Neural cell (in vitro differentiated cells): ENCODE data around the gene NOTCH2. TPM values are rescaled to one million over a fixed set of nuclear protein-coding genes. Genes with fewer than 3 reads are reported as not detected.

Experiments
- H2AFZ ChIP-seq: fragments of 200-600, 300-800 bp; sonication (generic), shearing (Covaris generic); 2 replicates; pipeline ENCODE4 v1.6.0; 2014; ENCODE audit warnings: low read depth, mild to moderate bottlenecking, antibody characterized with exemption, low read length, moderate library complexity
- H3F3A ChIP-seq: fragments of 200-600 bp; shearing (Covaris generic); 2 replicates; pipeline ENCODE4 v1.6.1; 2016; ENCODE audit warnings: mild to moderate bottlenecking, moderate library complexity, mixed read lengths, antibody characterized with exemption, low read length; ENCODE audit not compliant: insufficient read depth, poor library complexity, severe bottlenecking
- H3K27ac ChIP-seq: fragments of 200-600, 300-800 bp; sonication (generic), shearing (Covaris generic); 2 replicates; pipeline ENCODE4 v1.5.1; 2014; ENCODE audit warnings: mild to moderate bottlenecking, low read length, moderate library complexity
- H3K27me3 ChIP-seq: fragments of 300-800, 200-600 bp; sonication (generic), shearing (Covaris generic); 2 replicates; pipeline ENCODE4 v1.6.0; 2014; ENCODE audit warnings: mild to moderate bottlenecking, low read depth, low read length, moderate library complexity; ENCODE audit not compliant: insufficient read depth
- H3K36me3 ChIP-seq: fragments of 300-800, 200-600 bp; sonication (generic), shearing (Covaris generic); 2 replicates; pipeline ENCODE4 v1.5.1; 2014; ENCODE audit warnings: mild to moderate bottlenecking, antibody characterized with exemption, low read length, moderate library complexity; ENCODE audit not compliant: insufficient read depth
- H3K4me2 ChIP-seq: fragments of 300-800, 200-600 bp; sonication (generic), shearing (Covaris generic); 2 replicates; pipeline ENCODE4 v1.6.0; 2014; ENCODE audit warnings: mild to moderate bottlenecking, low read length
- H3K4me3 ChIP-seq: fragments of 300-800, 200-600 bp; sonication (generic), shearing (Covaris generic); 2 replicates; pipeline ENCODE4 v1.5.1; 2014; ENCODE audit warnings: mild to moderate bottlenecking, low read length, moderate library complexity
- H3K79me2 ChIP-seq: fragments of 200-600 bp; shearing (Covaris generic); replicated peaks from 2 replicates; pipeline ENCODE4 v1.6.0; 2014; ENCODE audit warnings: mild to moderate bottlenecking, low read length, moderate library complexity; ENCODE audit not compliant: insufficient read depth
- H3K9ac ChIP-seq: fragments of 300-800, 200-600 bp; sonication (generic), shearing (Covaris generic); 2 replicates; pipeline ENCODE4 v1.6.1; 2016; ENCODE audit warnings: mild to moderate bottlenecking, low read length, mixed read lengths
- H3K9me2 ChIP-seq: fragments of 200-600 bp; shearing (Covaris generic); 2 replicates; pipeline ENCODE4 v1.6.1; 2016; ENCODE audit warnings: mild to moderate bottlenecking, low read length, mixed read lengths; ENCODE audit not compliant: insufficient read depth
- H3K9me3 ChIP-seq: fragments of 200-600, 300-800 bp; sonication (generic), shearing (Covaris generic); 2 replicates; pipeline ENCODE4 v1.6.1; 2016; ENCODE audit warnings: mild to moderate bottlenecking, mixed run types, low read length, moderate library complexity, mixed read lengths
- H4K20me1 ChIP-seq: fragments of 200-600 bp; shearing (Covaris generic); 2 replicates; pipeline ENCODE4 v1.6.1; 2016; ENCODE audit warnings: mild to moderate bottlenecking, mixed run types; ENCODE audit not compliant: insufficient read depth
- CTCF ChIP-seq: fragments of 450-650 bp; IDR thresholded peaks from 2 replicates; pipeline ENCODE4 v1.5.1; 2014; ENCODE audit warnings: antibody characterized with exemption, mild to moderate bottlenecking, moderate library complexity; ENCODE audit not compliant: poor library complexity, severe bottlenecking
- EP300 ChIP-seq: fragments of 450-650 bp; conservative IDR thresholded peaks from 2 replicates; pipeline ENCODE4 v1.6.1; 2014; ENCODE audit warnings: antibody characterized with exemption, mild to moderate bottlenecking, moderate library complexity; ENCODE audit not compliant: poor library complexity, severe bottlenecking
- EZH2 ChIP-seq: fragments of 200-600, 300-800 bp; shearing (Covaris generic), sonication (generic); IDR thresholded peaks from 2 replicates; pipeline ENCODE4 v1.6.1; 2014; ENCODE audit warnings: antibody characterized with exemption, low read length, borderline replicate concordance, mild to moderate bottlenecking; ENCODE audit not compliant: insufficient read depth, poor library complexity, severe bottlenecking
- MXI1 ChIP-seq: fragments of 450-650 bp; conservative IDR thresholded peaks from 2 replicates; pipeline ENCODE4 v1.6.1; 2014; ENCODE audit warnings: antibody characterized with exemption, mild to moderate bottlenecking; ENCODE audit not compliant: poor library complexity, severe bottlenecking
- POLR2AphosphoS5 ChIP-seq: IDR thresholded peaks from 2 replicates; pipeline ENCODE4 v1.6.1; 2012
- RAD21 ChIP-seq: fragments of 450-650 bp; conservative IDR thresholded peaks from 2 replicates; pipeline ENCODE4 v1.6.1; 2014; ENCODE audit warnings: antibody characterized with exemption, mild to moderate bottlenecking, moderate library complexity
- SMC3 ChIP-seq: fragments of 450-650 bp; conservative IDR thresholded peaks from 2 replicates; pipeline ENCODE4 v1.6.1; 2014; ENCODE audit warnings: antibody characterized with exemption, mild to moderate bottlenecking, moderate library complexity; ENCODE audit not compliant: poor library complexity
- TAF1 ChIP-seq: IDR thresholded peaks from 2 replicates; pipeline ENCODE4 v1.6.1; 2012; ENCODE audit warnings: low read depth
- polyA plus RNA-seq: library from polyadenylated mRNA; depleted of rRNA; stranded (reverse); fragments of >200 nt; gene quantifications from 2 replicates; pipeline ENCODE4 v1.2.3, GENCODE V29; 2014
- TF ChIP-seq, protein P1 (sequence below): IDR thresholded peaks from 2 replicates; pipeline ENCODE4 v1.6.1; 2012; ENCODE audit warnings: borderline replicate concordance

Gene NOTCH2
- polyA plus RNA-seq, 1 donor from 2014 or later: 0.73 TPM

- Histone ChIP-seq H3K9me2 (no peaks in the 10 kb centered on the region), H3K9ac (no peak overlapping the region), H3K27ac (no peak overlapping the region), H3K4me2 (no peak overlapping the region), H3K36me3 (no peaks in the 10 kb centered on the region), H4K20me1 (no peaks in the 10 kb centered on the region), H3K79me2 (no peaks in the 10 kb centered on the region), H2AFZ (no peak overlapping the region), H3K9me3 (no peaks in the 10 kb centered on the region), H3K27me3 (no peaks in the 10 kb centered on the region), H3F3A (no peaks in the 10 kb centered on the region), H3K4me3 (no peak overlapping the region)
- TF ChIP-seq POLR2AphosphoS5 (no peak), EP300 (no peak), SMC3 (no peak), MXI1 (no peak), RAD21 (no peak), CTCF (no peak), EZH2 (no peak), TAF1 (no peak)
- TF ChIP-seq, protein P1, sequence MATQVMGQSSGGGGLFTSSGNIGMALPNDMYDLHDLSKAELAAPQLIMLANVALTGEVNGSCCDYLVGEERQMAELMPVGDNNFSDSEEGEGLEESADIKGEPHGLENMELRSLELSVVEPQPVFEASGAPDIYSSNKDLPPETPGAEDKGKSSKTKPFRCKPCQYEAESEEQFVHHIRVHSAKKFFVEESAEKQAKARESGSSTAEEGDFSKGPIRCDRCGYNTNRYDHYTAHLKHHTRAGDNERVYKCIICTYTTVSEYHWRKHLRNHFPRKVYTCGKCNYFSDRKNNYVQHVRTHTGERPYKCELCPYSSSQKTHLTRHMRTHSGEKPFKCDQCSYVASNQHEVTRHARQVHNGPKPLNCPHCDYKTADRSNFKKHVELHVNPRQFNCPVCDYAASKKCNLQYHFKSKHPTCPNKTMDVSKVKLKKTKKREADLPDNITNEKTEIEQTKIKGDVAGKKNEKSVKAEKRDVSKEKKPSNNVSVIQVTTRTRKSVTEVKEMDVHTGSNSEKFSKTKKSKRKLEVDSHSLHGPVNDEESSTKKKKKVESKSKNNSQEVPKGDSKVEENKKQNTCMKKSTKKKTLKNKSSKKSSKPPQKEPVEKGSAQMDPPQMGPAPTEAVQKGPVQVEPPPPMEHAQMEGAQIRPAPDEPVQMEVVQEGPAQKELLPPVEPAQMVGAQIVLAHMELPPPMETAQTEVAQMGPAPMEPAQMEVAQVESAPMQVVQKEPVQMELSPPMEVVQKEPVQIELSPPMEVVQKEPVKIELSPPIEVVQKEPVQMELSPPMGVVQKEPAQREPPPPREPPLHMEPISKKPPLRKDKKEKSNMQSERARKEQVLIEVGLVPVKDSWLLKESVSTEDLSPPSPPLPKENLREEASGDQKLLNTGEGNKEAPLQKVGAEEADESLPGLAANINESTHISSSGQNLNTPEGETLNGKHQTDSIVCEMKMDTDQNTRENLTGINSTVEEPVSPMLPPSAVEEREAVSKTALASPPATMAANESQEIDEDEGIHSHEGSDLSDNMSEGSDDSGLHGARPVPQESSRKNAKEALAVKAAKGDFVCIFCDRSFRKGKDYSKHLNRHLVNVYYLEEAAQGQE: no peak
Observed at GRCh38 chr1:119910618-119911017, 158.8 kb downstream of the NOTCH2 start.

- Histone ChIP-seq H3K4me2 (no peak overlapping the region), H4K20me1 (no peaks in the 10 kb centered on the region), H2AFZ (no peak overlapping the region), H3K9me3 (no peaks in the 10 kb centered on the region), H3K9ac (no peak overlapping the region), H3K27me3 (no peaks in the 10 kb centered on the region), H3K36me3 (no peaks in the 10 kb centered on the region), H3K27ac (no peak overlapping the region), H3K79me2 (no peaks in the 10 kb centered on the region), H3K9me2 (no peaks in the 10 kb centered on the region), H3K4me3 (no peak overlapping the region), H3F3A (no peaks in the 10 kb centered on the region)
- TF ChIP-seq RAD21: no peak
- no peak for TF ChIP-seq EP300
- no peak for TF ChIP-seq MXI1
- TF ChIP-seq SMC3: no peak
- TF ChIP-seq, protein P1: no peak
- TF ChIP-seq EZH2: no peak
- TF ChIP-seq CTCF: no peak
- no peak for TF ChIP-seq POLR2AphosphoS5
- TF ChIP-seq TAF1: no peak
Observed at GRCh38 chr1:119909890-119910596, 159.4 kb downstream of the NOTCH2 start.
